T-cell (primary cell): ENCODE results near the gene PUS10. TPM values are rescaled to one million over a fixed set of nuclear protein-coding genes. Genes with fewer than 3 reads are reported as not detected.
A peak's percentile ranks its signal among the peaks of the same experiment; 100 is the strongest.
"Not testable (repeated sequence)": the region's sequence is repeated elsewhere in the genome, so short reads cannot be mapped to it uniquely, and the experiment has no call there.

Experiments used
- ATAC-seq, 4 experiments: fragments of 200-7000 bp in 3 of 4; fragments of 150-1000 bp in 1 of 4; cut with Tn5 transposase; replicated peaks in 1 of 4; 1 replicate in 3 of 4; 2 replicates in 1 of 4; pipeline ENCODE4 v1.10.0; 2021; ENCODE audit warnings: moderate library complexity in 3 of 4, mild to moderate bottlenecking in 2 of 4, moderate number of reproducible peaks in 1 of 4
- CTCF ChIA-PET, 2 donors: fragments of 300-600 bp; sonication (Branson Sonifier 250); formaldehyde crosslinking; loops; one replicate each; lab custom pipeline; 2022; ENCODE audit warnings: antibody characterized with exemption in 2 of 2; lab: Charles Lee
- POLR2A ChIA-PET, 2 donors: fragments of 300-600 bp; sonication (Branson Sonifier 250); formaldehyde crosslinking; loops; one replicate each; lab custom pipeline; 2022; ENCODE audit warnings: antibody characterized with exemption in 2 of 2; lab: Charles Lee
- DNase-seq, 35 experiments: peaks; one replicate each; pipeline versions ENCODE4 v3.0.0 to v3.0.0-alpha.2; 2013 to 2023
- H3K27ac ChIP-seq: one replicate; pipeline ENCODE4 v1.5.1; 2013; ENCODE audit warnings: low read length
- H3K27me3 ChIP-seq, 2 experiments: replicated peaks in 1 of 2; 1 replicate in 1 of 2; 2 replicates in 1 of 2; pipeline versions ENCODE4 v1.6.1 to v1.7.0; 2013; ENCODE audit warnings: low read length in 1 of 2, mixed read lengths in 1 of 2; ENCODE audit not compliant: control insufficient read depth in 2 of 2, insufficient read depth in 2 of 2; ENCODE audit errors: extremely low read depth in 1 of 2
- H3K36me3 ChIP-seq, 2 donors: 1 replicate in 1 of 2; 2 replicates in 1 of 2; pipeline versions ENCODE4 v1.6.1 to v1.7.0; 2013; ENCODE audit warnings: low read length in 1 of 2; ENCODE audit not compliant: control insufficient read depth in 2 of 2, insufficient read depth in 1 of 2; ENCODE audit errors: extremely low read depth in 1 of 2
- H3K4me1 ChIP-seq, 2 experiments: 1 replicate in 1 of 2; 2 replicates in 1 of 2; pipeline versions ENCODE4 v1.6.1 to v1.7.0; 2013; ENCODE audit warnings: low read length in 2 of 2, mixed read lengths in 1 of 2; ENCODE audit not compliant: insufficient read depth in 2 of 2, control insufficient read depth in 1 of 2; ENCODE audit errors: extremely low read depth in 1 of 2
- H3K4me3 ChIP-seq, 2 donors: 1 replicate in 1 of 2; 2 replicates in 1 of 2; pipeline versions ENCODE4 v1.5.1 to v1.7.0; 2013; ENCODE audit warnings: mild to moderate bottlenecking in 2 of 2, low read length in 1 of 2, moderate library complexity in 1 of 2; ENCODE audit not compliant: control insufficient read depth in 1 of 2; ENCODE audit errors: extremely low read depth in 1 of 2
- H3K9me3 ChIP-seq: 2 replicates; pipeline ENCODE4 v1.7.0; 2013
- H3K27ac Mint-ChIP-seq, 2 donors: one replicate each; pipeline ENCODE4 v1.8.0; 2020 to 2021; ENCODE audit warnings: mild to moderate bottlenecking in 2 of 2, mixed read lengths in 2 of 2
- H3K27me3 Mint-ChIP-seq, 2 donors: one replicate each; pipeline ENCODE4 v1.8.0; 2021 to 2022; ENCODE audit warnings: mixed read lengths in 2 of 2
- H3K36me3 Mint-ChIP-seq: one replicate; pipeline ENCODE4 v1.8.0; 2021; ENCODE audit warnings: mixed read lengths
- H3K4me1 Mint-ChIP-seq, 3 donors: one replicate each; pipeline ENCODE4 v1.8.0; 2020 to 2022; ENCODE audit warnings: mixed read lengths in 3 of 3, mild to moderate bottlenecking in 1 of 3
- H3K4me3 Mint-ChIP-seq, 3 donors: one replicate each; pipeline ENCODE4 v1.8.0; 2020 to 2022; ENCODE audit warnings: mild to moderate bottlenecking in 3 of 3, mixed read lengths in 3 of 3, moderate library complexity in 3 of 3
- H3K9me3 Mint-ChIP-seq, 3 donors: one replicate each; pipeline ENCODE4 v1.8.0; 2020 to 2022; ENCODE audit warnings: mixed read lengths in 3 of 3
- WGBS: methylation state at CpG from one replicate; pipeline ENCODE4 v1.1.5; 2013; ENCODE audit warnings: missing lambda C conversion rate; ENCODE audit not compliant: insufficient coverage; 5-methylcytosine and 5-hydroxymethylcytosine counted together
- total RNA-seq, 35 experiments: library from RNA in 6 of 35; stranded (reverse) in 6 of 35; fragments of 120-200 nt in 1 of 35; gene quantifications; one replicate each; pipeline versions ENCODE4 v1.2.1 to v1.2.4 and lab custom pipeline; 2013 to 2026

The PUS10 gene
- total RNA-seq, 5 donors from 2014 or later (not counting 1 experiment from before 2014, with no cell fraction given) = 5.2 to 6.4 (median 5.6) TPM

DNA sequence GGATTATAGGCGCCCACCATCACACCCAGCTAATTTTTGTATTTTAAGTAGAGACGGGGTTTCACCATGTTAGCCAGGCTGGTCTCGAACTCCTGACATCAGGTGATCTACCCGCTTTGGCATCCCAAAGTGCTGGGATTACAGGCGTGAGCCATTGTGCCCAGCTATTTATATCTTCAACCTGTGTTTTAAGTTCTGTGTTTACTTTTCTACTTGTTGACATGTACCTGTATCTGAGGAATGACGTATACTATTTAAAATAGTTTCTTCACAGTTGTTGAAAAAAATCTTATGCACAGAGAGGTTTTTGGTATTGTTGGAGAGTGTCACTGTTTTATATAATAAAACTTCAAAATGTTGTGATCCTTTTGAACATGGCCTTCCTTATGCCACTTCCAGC lies 116.8 kb downstream of the PUS10 start:
- not testable (repeated sequence) for ATAC-seq, H3K27ac ChIP-seq, H3K4me3 ChIP-seq, DNase-seq, H3K4me3 Mint-ChIP-seq, H3K4me1 ChIP-seq, H3K9me3 Mint-ChIP-seq, H3K27ac Mint-ChIP-seq, H3K9me3 ChIP-seq, H3K27me3 Mint-ChIP-seq, H3K27me3 ChIP-seq
- CTCF ChIA-PET = interaction anchor here (0.6 to 0.7 kb wide), 2 partner anchors 105 to 629 kb away, joined by 3 to 4 read pairs; no protein-coding TSS in a partner anchor
- H3K36me3 ChIP-seq = peaks cover 5 to 71% of the 10 kb centered on the region in 2 donors
- H3K36me3 Mint-ChIP-seq = peaks cover 50% of the 10 kb centered on the region
- 95% methylated on average over 3 of the region's 6 CpGs for WGBS
- POLR2A ChIA-PET = interaction anchor here in 1 of 2 donors (0.6 to 1.6 kb wide), 2 partner anchors 19 to 145 kb away, joined by 4 to 12 read pairs; partner anchors contain the start of gene PAPOLG
- H3K4me1 Mint-ChIP-seq = peaks cover 21 to 22% (median 22%) of the 10 kb centered on the region in 3 donors

DNA sequence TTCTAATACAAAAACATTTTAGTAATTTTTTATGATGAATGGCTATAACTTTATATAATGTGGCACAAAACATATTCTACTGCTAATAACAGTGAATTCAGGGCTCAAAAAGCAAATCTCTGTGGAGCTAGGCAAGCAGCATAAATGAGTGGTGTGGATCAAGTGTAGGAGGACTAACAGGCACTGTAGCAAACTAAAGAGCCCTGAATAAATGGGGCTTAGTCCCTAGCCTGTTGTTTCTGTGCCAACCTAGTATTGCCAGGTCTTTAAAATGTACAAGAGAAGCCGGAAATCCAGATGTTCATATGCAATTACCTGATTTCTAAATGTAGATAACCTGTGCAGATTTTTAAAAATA lies 118.2 kb downstream of the PUS10 start:
- peaks cover 47% of the 10 kb centered on the region for H3K36me3 Mint-ChIP-seq
- no peaks in the 10 kb centered on the region for H3K27me3 ChIP-seq
- no peak overlapping the region for H3K4me3 Mint-ChIP-seq
- H3K27me3 Mint-ChIP-seq = no peaks in the 10 kb centered on the region
- no peak overlapping the region for H3K4me3 ChIP-seq
- 83% methylated on average over 1 of the region's 1 CpG for WGBS
- no peak for ATAC-seq
- H3K4me1 Mint-ChIP-seq = peaks cover 16 to 22% (median 21%) of the 10 kb centered on the region in 3 donors
- no peaks in the 10 kb centered on the region for H3K9me3 ChIP-seq
- H3K27ac Mint-ChIP-seq = peak overlapping the region; percentile 41 to 67
- no peak overlapping the region for H3K27ac ChIP-seq
- no peak for DNase-seq
- H3K36me3 ChIP-seq = peaks cover 5 to 75% of the 10 kb centered on the region in 2 donors
- ChIA-PET CTCF (interaction anchor here in 1 of 2 donors (0.7 kb wide), 1 partner anchor 1752 kb away, joined by 3 read pairs; no protein-coding TSS in a partner anchor), POLR2A (interaction anchor here (0.6 to 1.0 kb wide), 3 partner anchors 12 to 127 kb away, joined by 3 to 4 read pairs (median 3); no protein-coding TSS in a partner anchor)
- H3K9me3 Mint-ChIP-seq = no peaks in the 10 kb centered on the region
- peaks cover 0 to 4% of the 10 kb centered on the region in 2 experiments for H3K4me1 ChIP-seq

DNA sequence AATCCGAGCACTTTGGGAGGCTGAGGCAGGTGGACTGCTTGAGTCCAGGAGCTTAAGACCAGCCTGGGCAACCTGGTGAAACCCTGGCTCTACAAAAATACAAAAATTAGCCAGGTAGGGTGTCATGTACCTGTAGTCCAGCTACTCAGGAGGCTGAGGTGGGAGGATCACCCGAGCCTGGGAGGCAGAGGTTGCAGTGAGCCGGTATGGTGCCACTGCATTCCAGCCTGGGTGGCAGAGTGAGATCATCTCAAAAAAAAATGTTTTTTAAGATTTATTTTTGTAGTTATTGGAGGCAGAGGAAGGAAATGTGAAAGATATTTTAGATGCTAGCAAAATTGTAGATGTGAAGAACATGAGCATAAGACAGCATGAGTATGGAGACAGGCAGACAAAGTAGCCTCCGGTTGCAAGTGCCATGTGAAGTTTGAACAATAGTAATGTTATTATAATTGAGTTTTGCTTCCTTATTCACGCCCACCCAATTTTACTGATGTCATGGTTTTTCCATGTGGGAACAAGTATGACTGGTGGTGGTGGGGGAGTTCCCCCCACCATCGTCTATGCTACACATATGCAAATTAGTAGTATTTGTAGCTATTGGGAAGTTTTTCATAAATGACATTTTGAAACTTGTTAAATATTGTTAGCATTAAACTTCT lies 118.7 kb downstream of the PUS10 start:
- ATAC-seq = peak in 1 of 4 experiments; percentile 23
- CTCF ChIA-PET = no interaction called here
- H3K27me3 Mint-ChIP-seq = no peaks in the 10 kb centered on the region
- DNase-seq = peak in 1 of 35 experiments; percentile 27
- no peak overlapping the region for H3K4me3 Mint-ChIP-seq
- Histone ChIP-seq H3K27me3 (no peaks in the 10 kb centered on the region), H3K4me3 (no peak overlapping the region), H3K36me3 (peaks cover 5 to 71% of the 10 kb centered on the region in 2 donors), H3K9me3 (no peaks in the 10 kb centered on the region), H3K27ac (no peak overlapping the region), H3K4me1 (peaks cover 0 to 4% of the 10 kb centered on the region in 2 experiments)
- H3K4me1 Mint-ChIP-seq = peaks cover 16 to 22% (median 21%) of the 10 kb centered on the region in 3 donors
- 82% methylated on average over 3 of the region's 6 CpGs for WGBS
- H3K36me3 Mint-ChIP-seq = peaks cover 50% of the 10 kb centered on the region
- H3K27ac Mint-ChIP-seq = peak overlapping the region; percentile 36 to 41
- POLR2A ChIA-PET = interaction anchor here (0.6 to 1.0 kb wide), 3 partner anchors 12 to 128 kb away, joined by 3 to 4 read pairs (median 3); no protein-coding TSS in a partner anchor
- no peaks in the 10 kb centered on the region for H3K9me3 Mint-ChIP-seq

DNA sequence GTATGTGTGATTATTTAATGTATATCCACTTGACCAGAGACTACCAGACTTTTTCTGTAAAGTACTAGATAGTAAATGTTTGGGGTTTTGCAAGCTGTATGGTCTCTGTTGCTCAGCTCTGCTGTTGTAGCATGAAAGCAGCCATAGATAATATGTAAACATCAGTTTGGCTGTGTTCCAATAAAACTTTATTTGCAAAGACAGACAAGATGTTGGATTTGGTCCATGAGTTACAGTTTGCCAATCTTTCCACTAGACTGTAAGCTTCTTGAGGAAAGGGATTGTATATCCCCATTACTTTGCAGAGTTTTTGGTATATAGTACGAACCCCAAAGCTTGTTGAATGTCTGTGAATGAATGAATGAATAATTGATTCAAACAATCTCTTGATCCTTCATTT lies 119.5 kb downstream of the PUS10 start:
- Histone ChIP-seq H3K4me3 (no peak overlapping the region), H3K4me1 (peaks cover 0 to 4% of the 10 kb centered on the region in 2 experiments), H3K27me3 (no peaks in the 10 kb centered on the region), H3K9me3 (no peaks in the 10 kb centered on the region), H3K36me3 (peaks cover 5 to 73% of the 10 kb centered on the region in 2 donors), H3K27ac (no peak overlapping the region)
- ChIA-PET CTCF (interaction anchor here (0.6 kb wide), 2 partner anchors 9 to 17 kb away, joined by 3 to 6 read pairs; partner anchors contain the start of gene REL (in 1 of the 2)), POLR2A (no interaction called here)
- Mint-ChIP-seq H3K4me3 (no peak overlapping the region), H3K27ac (peak overlapping the region in 1 of 2 donors; percentile 69), H3K27me3 (no peaks in the 10 kb centered on the region), H3K36me3 (peaks cover 58% of the 10 kb centered on the region), H3K4me1 (peaks cover 18 to 26% (median 23%) of the 10 kb centered on the region in 3 donors), H3K9me3 (no peaks in the 10 kb centered on the region)
- no peak for ATAC-seq
- no CpG with 5 or more reads among the region's 1 CpG for WGBS
- DNase-seq = no peak

Other genes with a start within 250 kb of the PUS10 start
- gene REL, start 136.7 kb downstream of the PUS10 start, total RNA-seq = 10 to 100 TPM; 19.9 to 69.9 (median 25.1) TPM
- 10 to 100 TPM; 12.6 to 22.8 (median 20.4) TPM for gene PEX13, start 535 bp downstream of the PUS10 start, total RNA-seq
- 1 to 10 TPM; 2.8 to 6.2 (median 3.9) TPM for gene SANBR, start 47.6 kb upstream of the PUS10 start, total RNA-seq
- 10 to 100 TPM in 3 of 5 donors, 1 to 10 TPM in 2; 5.2 to 18.8 (median 12.0) TPM for gene C2orf74, start 143.9 kb upstream of the PUS10 start, total RNA-seq